ENCODE results near the gene DBN1.

Gene DBN1

GRCh38 chr5:177456976-177457851, 16.2 kb downstream of the DBN1 start:
- TF ChIP-seq CTCF (IDR thresholded peaks at IDR 0.05; ENCODE audit: control extremely low read depth, extremely low read depth, low read depth, missing control alignments): no peak
- POLR2A ChIA-PET: interaction anchor here (0.8 to 0.9 kb wide), 2 partner anchors 31 to 62 kb away, joined by 3 read pairs; partner anchors contain the start of gene GRK6
- peak; percentile 92 for DNase-seq (ENCODE audit: extremely low spot score)
- CTCF ChIA-PET: interaction anchor here (0.6 to 15.6 kb wide), 38 partner anchors 11 to 346 kb away, joined by 3 to 285 read pairs (median 6); partner anchors contain the start of genes DOK3, GRK6, MXD3 and PFN3

GRCh38 chr5:177456591-177456964, 16.9 kb downstream of the DBN1 start:
- ChIA-PET POLR2A (interaction anchor here (0.8 kb wide), 1 partner anchor 62 kb away, joined by 3 read pairs; no protein-coding TSS in a partner anchor), CTCF (interaction anchor here (0.9 to 15.6 kb wide), 25 partner anchors 11 to 346 kb away, joined by 3 to 285 read pairs (median 8); partner anchors contain the start of genes DOK3, GRK6, PRR7 and TMED9)
- TF ChIP-seq CTCF (IDR thresholded peaks at IDR 0.05; ENCODE audit: control extremely low read depth, extremely low read depth, low read depth, missing control alignments): no peak
- no peak for DNase-seq (ENCODE audit: extremely low spot score)

- peak; percentile 91 for DNase-seq (ENCODE audit: extremely low spot score)
- peak; percentile 97 for TF ChIP-seq CTCF (IDR thresholded peaks at IDR 0.05; ENCODE audit: control extremely low read depth, extremely low read depth, low read depth, missing control alignments)
- ChIA-PET POLR2A (interaction anchor here (0.8 to 2.1 kb wide), 4 partner anchors 52 to 72 kb away, joined by 3 to 10 read pairs (median 3); partner anchors contain the start of genes DOK3 and SLC34A1), CTCF (interaction anchor here (0.8 to 21.0 kb wide), 41 partner anchors 12 to 385 kb away, joined by 3 to 549 read pairs (median 7); partner anchors contain the start of genes DOK3, F12, GRK6 and LMAN2)
Measured at GRCh38 chr5:177455661-177456590, 17.5 kb downstream of the DBN1 start.

GRCh38 chr5:177455036-177455660, 18.3 kb downstream of the DBN1 start:
- ChIA-PET POLR2A (interaction anchor here (0.8 to 2.1 kb wide), 5 partner anchors 10 to 71 kb away, joined by 3 to 10 read pairs (median 3); partner anchors contain the start of genes DOK3, GRK6 and SLC34A1), CTCF (interaction anchor here (0.8 to 21.0 kb wide), 43 partner anchors 12 to 384 kb away, joined by 3 to 549 read pairs (median 6); partner anchors contain the start of genes DOK3, F12, GRK6 and LMAN2)
- peak; percentile 89 for DNase-seq (ENCODE audit: extremely low spot score)
- TF ChIP-seq CTCF (IDR thresholded peaks at IDR 0.05; ENCODE audit: control extremely low read depth, extremely low read depth, low read depth, missing control alignments): peak; percentile 80

- TF ChIP-seq CTCF (IDR thresholded peaks at IDR 0.05; ENCODE audit: control extremely low read depth, extremely low read depth, low read depth, missing control alignments): peak; percentile 90
- ChIA-PET CTCF (interaction anchor here (0.7 to 21.0 kb wide), 40 partner anchors 12 to 797 kb away, joined by 3 to 549 read pairs (median 6); partner anchors contain the start of genes DOK3, F12, GRK6 and LMAN2), POLR2A (interaction anchor here (0.8 to 2.1 kb wide), 4 partner anchors 9 to 71 kb away, joined by 3 to 10 read pairs (median 4); partner anchors contain the start of genes GRK6 and SLC34A1)
- DNase-seq (ENCODE audit: extremely low spot score): peak; percentile 95
Measured at GRCh38 chr5:177454397-177455035, 18.9 kb downstream of the DBN1 start.

Measured in GM10248 (cell line).